ENCODE measurements around the gene CDH11.

DNA sequence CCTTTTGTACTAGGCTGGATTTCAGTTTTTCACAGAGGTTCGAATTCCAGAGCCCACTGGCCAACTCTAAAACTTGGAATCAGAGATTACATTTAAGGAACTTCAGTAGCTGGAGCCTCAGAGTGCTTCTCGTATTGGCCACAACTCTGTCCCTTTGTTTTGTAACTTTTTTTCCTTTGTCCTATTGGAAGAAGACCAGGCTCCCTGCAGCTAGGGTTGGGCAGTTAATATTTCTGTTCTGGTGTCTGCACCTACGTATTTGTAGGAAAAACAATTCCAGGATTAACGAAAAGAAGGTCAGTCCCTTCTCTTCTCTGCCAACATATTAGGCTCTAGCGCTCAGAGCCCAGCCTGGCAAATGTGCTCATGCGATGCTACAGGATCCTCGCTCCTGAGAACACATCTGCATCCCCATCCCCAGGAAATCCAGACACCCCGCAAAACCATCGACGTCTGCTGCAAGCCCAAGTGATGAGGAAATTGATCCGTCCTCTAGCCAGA, 1.9 kb downstream of the CDH11 start:
- no peak for TF ChIP-seq TAF1 (conservative IDR thresholded peaks at IDR 0.05)
- TF ChIP-seq, protein P1, sequence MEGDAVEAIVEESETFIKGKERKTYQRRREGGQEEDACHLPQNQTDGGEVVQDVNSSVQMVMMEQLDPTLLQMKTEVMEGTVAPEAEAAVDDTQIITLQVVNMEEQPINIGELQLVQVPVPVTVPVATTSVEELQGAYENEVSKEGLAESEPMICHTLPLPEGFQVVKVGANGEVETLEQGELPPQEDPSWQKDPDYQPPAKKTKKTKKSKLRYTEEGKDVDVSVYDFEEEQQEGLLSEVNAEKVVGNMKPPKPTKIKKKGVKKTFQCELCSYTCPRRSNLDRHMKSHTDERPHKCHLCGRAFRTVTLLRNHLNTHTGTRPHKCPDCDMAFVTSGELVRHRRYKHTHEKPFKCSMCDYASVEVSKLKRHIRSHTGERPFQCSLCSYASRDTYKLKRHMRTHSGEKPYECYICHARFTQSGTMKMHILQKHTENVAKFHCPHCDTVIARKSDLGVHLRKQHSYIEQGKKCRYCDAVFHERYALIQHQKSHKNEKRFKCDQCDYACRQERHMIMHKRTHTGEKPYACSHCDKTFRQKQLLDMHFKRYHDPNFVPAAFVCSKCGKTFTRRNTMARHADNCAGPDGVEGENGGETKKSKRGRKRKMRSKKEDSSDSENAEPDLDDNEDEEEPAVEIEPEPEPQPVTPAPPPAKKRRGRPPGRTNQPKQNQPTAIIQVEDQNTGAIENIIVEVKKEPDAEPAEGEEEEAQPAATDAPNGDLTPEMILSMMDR (IDR thresholded peaks at IDR 0.05; ENCODE audit: low read depth, low read length, missing input control) = no peak
- TF ChIP-seq, protein P2, sequence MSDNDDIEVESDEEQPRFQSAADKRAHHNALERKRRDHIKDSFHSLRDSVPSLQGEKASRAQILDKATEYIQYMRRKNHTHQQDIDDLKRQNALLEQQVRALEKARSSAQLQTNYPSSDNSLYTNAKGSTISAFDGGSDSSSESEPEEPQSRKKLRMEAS (IDR thresholded peaks at IDR 0.05) = no peak
- no peak for TF ChIP-seq RAD21 (IDR thresholded peaks at IDR 0.05)
- TF ChIP-seq GABPA (IDR thresholded peaks at IDR 0.05 in 1 of 2, conservative IDR thresholded peaks at IDR 0.05 in 1 of 2) = no peak
- TF ChIP-seq, protein P3, sequence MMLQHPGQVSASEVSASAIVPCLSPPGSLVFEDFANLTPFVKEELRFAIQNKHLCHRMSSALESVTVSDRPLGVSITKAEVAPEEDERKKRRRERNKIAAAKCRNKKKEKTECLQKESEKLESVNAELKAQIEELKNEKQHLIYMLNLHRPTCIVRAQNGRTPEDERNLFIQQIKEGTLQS (IDR thresholded peaks at IDR 0.05) = no peak
- TF ChIP-seq YY1 (IDR thresholded peaks at IDR 0.05) = no peak
- TF ChIP-seq, protein P4, sequence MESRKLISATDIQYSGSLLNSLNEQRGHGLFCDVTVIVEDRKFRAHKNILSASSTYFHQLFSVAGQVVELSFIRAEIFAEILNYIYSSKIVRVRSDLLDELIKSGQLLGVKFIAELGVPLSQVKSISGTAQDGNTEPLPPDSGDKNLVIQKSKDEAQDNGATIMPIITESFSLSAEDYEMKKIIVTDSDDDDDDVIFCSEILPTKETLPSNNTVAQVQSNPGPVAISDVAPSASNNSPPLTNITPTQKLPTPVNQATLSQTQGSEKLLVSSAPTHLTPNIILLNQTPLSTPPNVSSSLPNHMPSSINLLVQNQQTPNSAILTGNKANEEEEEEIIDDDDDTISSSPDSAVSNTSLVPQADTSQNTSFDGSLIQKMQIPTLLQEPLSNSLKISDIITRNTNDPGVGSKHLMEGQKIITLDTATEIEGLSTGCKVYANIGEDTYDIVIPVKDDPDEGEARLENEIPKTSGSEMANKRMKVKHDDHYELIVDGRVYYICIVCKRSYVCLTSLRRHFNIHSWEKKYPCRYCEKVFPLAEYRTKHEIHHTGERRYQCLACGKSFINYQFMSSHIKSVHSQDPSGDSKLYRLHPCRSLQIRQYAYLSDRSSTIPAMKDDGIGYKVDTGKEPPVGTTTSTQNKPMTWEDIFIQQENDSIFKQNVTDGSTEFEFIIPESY (IDR thresholded peaks at IDR 0.05) = no peak
- no peak for TF ChIP-seq JUND (IDR thresholded peaks at IDR 0.05)
- no peak for TF ChIP-seq FOXA1 (IDR thresholded peaks at IDR 0.05)
- TF ChIP-seq HNF4A (conservative IDR thresholded peaks at IDR 0.05) = no peak
- no peak for TF ChIP-seq HNF4G (IDR thresholded peaks at IDR 0.05)
- no peak for TF ChIP-seq NR2F2 (IDR thresholded peaks at IDR 0.05)
- TF ChIP-seq, protein P5, sequence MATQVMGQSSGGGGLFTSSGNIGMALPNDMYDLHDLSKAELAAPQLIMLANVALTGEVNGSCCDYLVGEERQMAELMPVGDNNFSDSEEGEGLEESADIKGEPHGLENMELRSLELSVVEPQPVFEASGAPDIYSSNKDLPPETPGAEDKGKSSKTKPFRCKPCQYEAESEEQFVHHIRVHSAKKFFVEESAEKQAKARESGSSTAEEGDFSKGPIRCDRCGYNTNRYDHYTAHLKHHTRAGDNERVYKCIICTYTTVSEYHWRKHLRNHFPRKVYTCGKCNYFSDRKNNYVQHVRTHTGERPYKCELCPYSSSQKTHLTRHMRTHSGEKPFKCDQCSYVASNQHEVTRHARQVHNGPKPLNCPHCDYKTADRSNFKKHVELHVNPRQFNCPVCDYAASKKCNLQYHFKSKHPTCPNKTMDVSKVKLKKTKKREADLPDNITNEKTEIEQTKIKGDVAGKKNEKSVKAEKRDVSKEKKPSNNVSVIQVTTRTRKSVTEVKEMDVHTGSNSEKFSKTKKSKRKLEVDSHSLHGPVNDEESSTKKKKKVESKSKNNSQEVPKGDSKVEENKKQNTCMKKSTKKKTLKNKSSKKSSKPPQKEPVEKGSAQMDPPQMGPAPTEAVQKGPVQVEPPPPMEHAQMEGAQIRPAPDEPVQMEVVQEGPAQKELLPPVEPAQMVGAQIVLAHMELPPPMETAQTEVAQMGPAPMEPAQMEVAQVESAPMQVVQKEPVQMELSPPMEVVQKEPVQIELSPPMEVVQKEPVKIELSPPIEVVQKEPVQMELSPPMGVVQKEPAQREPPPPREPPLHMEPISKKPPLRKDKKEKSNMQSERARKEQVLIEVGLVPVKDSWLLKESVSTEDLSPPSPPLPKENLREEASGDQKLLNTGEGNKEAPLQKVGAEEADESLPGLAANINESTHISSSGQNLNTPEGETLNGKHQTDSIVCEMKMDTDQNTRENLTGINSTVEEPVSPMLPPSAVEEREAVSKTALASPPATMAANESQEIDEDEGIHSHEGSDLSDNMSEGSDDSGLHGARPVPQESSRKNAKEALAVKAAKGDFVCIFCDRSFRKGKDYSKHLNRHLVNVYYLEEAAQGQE (IDR thresholded peaks at IDR 0.05) = no peak

Measured in liver (tissue), 3 donors.